HAP-1 (cell line): Measurements from ENCODE around the gene PLCB3.
A peak's percentile ranks its signal among the peaks of the same experiment; 100 is the strongest.

Source experiments
- DNase-seq, 2 experiments: peaks; one replicate each; pipeline ENCODE4 v3.0.0-alpha.2; 2016 to 2020; ENCODE audit warnings: low spot score in 2 of 2
- H3K27me3 ChIP-seq: fragments of 250-450 bp; sonication (Bioruptor Pico); 2 replicates; pipeline ENCODE4 v1.5.1; 2020; ENCODE audit warnings: low read depth, mild to moderate bottlenecking, moderate library complexity
- H3K36me3 ChIP-seq: fragments of 250-450 bp; sonication (Bioruptor Pico); replicated peaks from 2 replicates; pipeline ENCODE4 v1.5.1; 2020; ENCODE audit warnings: mild to moderate bottlenecking
- H3K4me1 ChIP-seq: fragments of 250-450 bp; sonication (Bioruptor Pico); 2 replicates; pipeline ENCODE4 v1.5.1; 2020; ENCODE audit warnings: mild to moderate bottlenecking
- H3K4me3 ChIP-seq: fragments of 250-450 bp; sonication (Bioruptor Pico); 2 replicates; pipeline ENCODE4 v1.5.1; 2020; ENCODE audit warnings: mild to moderate bottlenecking, moderate library complexity
- H3K9me3 ChIP-seq: fragments of 250-450 bp; sonication (Bioruptor Pico); 2 replicates; pipeline ENCODE4 v1.5.1; 2020; ENCODE audit warnings: mild to moderate bottlenecking, moderate library complexity
- in situ Hi-C: fragments of 300-500 bp; cut with MboI; formaldehyde crosslinking; loops from 3 replicates; pipeline ENCODE4 v1.14.3; 2020; ENCODE audit warnings: low sequenced_read_pairs, inconsistent platforms, mixed read lengths

PLCB3 gene

DNA sequence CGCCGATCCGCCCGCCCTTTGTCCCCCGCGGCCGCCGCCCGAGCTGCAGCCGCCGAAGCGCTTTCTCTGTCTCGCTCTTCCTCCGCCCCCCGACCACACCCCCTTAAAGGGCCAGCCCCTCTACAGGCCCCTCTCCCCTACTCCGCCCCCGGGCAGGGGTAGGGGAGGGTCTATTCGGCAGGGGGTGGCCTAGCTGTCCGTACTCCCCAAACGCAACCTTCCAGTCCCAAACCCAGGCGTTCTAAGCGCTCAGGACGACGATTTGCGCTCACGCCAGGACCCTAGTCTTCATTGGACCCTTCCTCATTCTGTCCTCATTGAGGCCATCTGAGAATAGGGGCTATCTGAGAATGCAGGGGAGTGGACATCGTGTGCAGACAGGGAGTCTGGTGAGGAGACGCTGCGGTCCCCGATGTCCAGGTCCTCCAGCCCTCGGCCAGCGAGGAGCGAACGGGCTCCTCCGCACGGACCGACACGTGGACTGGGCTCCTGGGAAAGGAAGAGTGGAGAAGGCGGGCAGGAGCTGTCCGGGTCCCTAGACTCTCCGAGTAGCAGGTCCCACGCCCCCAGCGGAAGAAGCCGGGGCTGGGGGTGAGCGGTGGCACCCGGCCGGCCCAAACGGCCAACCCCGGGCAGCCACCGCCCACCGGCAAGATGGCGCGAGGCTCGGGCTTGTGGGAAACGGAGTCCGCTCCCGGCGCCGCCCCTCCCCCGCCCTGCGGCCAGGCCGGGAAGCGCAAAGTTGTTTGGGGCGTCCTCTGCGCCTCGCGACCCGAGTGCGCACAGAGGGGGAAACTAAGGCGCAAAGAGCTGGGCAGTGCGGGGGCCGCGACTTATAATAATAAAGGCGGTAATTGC lies 4.2 kb upstream of the PLCB3 start, which contains the start of gene PPP1R14B:
Gene PPP1R14B (minus strand): TSS at position 73 of the 858 bp plus-strand sequence. CDS start 270 bp downstream, outside the sequence.
- H3K4me3 ChIP-seq = peak within 1 kb of the TSS; percentile 78
- in situ Hi-C loops = no loop called here
- no peaks in the 10 kb centered on the region for H3K9me3 ChIP-seq
- no peaks in the 10 kb centered on the region for H3K27me3 ChIP-seq
- peaks cover 25% of the 10 kb centered on the region for H3K36me3 ChIP-seq
- DNase-seq = peak; percentile 88 to 96
- peaks cover 20% of the 10 kb centered on the region for H3K4me1 ChIP-seq

DNA sequence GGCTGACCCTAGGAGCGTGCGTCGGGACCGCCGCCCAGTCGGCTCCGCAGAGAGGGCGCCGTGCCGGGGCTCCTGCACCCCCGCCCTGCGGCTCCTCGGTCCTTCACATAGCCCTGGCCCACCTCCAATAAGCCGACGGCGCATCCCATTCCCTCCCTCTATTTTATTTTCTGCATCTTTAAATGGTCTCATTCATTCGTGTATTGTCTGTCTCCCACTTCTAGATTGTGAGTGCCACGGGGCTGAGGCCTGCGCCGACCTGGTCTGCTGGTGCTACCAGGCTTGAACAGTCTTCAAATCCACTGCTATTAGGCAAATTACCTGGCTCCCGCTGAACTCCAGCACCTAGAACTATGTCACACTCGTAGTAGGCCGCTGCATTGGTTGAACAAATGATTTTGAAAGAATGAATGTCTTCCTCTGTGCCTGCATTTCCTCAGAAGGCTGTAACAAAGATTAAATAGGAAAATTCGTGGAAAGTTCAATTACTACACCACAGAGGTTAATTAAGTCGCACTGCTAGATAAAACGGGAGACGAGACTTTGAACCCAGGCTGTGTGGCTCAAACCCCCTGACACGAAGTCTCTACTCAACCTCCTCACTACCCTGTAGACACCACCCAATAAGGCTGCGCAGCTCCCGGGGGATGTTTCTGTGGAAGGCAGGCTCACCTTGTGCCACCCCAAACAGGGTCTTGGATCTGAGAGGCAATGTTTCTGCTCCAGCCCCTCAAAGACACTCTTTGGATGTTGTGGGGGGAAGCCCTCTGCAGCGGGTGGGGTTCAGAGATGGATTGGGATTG lies 3.4 kb upstream of the PLCB3 start:
- Histone ChIP-seq H3K9me3 (no peaks in the 10 kb centered on the region), H3K36me3 (peaks cover 20% of the 10 kb centered on the region), H3K27me3 (no peaks in the 10 kb centered on the region), H3K4me3 (peak overlapping the region; percentile 37), H3K4me1 (peaks cover 14% of the 10 kb centered on the region)
- in situ Hi-C loops = no loop called here
- no peak for DNase-seq

- Histone ChIP-seq H3K9me3 (no peaks in the 10 kb centered on the region), H3K4me3 (no peak overlapping the region), H3K4me1 (peaks cover 12% of the 10 kb centered on the region), H3K36me3 (peaks cover 14% of the 10 kb centered on the region), H3K27me3 (no peaks in the 10 kb centered on the region)
- DNase-seq = no peak
- in situ Hi-C loops = no loop called here
Observed at GRCh38 chr11:64248578-64248977, 2.8 kb upstream of the PLCB3 start.

DNA sequence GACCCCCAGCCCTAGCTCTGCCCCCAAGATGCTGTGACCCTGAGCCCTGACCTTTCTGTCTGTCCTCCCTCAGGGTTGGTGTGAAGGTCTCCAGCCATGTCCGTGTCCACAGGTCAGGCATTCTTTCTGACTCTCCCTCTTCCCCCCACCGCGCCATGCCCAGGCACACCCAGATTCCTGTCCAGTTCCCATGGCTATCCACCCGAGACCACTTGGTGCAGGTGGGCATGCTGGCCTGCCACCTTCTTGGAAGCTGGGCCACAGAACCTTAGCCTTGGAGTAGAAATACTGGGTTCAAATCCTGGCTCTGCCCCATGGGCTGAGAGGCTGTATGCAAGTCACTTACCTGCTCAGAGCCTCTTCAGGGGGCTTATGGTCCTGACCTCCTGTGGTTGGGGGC lies 2.3 kb upstream of the PLCB3 start:
- Histone ChIP-seq H3K4me1 (peaks cover 12% of the 10 kb centered on the region), H3K27me3 (no peaks in the 10 kb centered on the region), H3K36me3 (peaks cover 11% of the 10 kb centered on the region), H3K9me3 (no peaks in the 10 kb centered on the region), H3K4me3 (no peak overlapping the region)
- in situ Hi-C loops = no loop called here
- no peak for DNase-seq

GRCh38 chr11:64249563-64250414 lies 1.5 kb upstream of the PLCB3 start:
- Histone ChIP-seq H3K9me3 (no peaks in the 10 kb centered on the region), H3K36me3 (peaks cover 10% of the 10 kb centered on the region), H3K27me3 (no peaks in the 10 kb centered on the region), H3K4me1 (peaks cover 12% of the 10 kb centered on the region), H3K4me3 (peak overlapping the region; percentile 70)
- in situ Hi-C loops = loop anchor here (25.0 kb wide), 1 partner anchor 863 kb away; the partner anchor contains the start of genes FAU, MRPL49, TM7SF2 and ZNHIT2
- DNase-seq = no peak

GRCh38 chr11:64250415-64251015 lies 815 bp upstream of the PLCB3 start:
- peak in 1 of 2 experiments; percentile 32 for DNase-seq

GRCh38 chr11:64251753-64252002 lies 348 bp downstream of the PLCB3 start:
- Histone ChIP-seq H3K9me3 (no peaks in the 10 kb centered on the region), H3K36me3 (peaks cover 20% of the 10 kb centered on the region), H3K27me3 (no peaks in the 10 kb centered on the region), H3K4me1 (peaks cover 12% of the 10 kb centered on the region), H3K4me3 (peak overlapping the region; percentile 70)
- no peak for DNase-seq
- in situ Hi-C loops = loop anchor here (25.0 kb wide), 1 partner anchor 861 kb away; the partner anchor contains the start of genes FAU, MRPL49, TM7SF2 and ZNHIT2

More at GRCh38 chr11:64250415-64251015, 815 bp upstream of the PLCB3 start:
- H3K4me1 ChIP-seq = peaks cover 12% of the 10 kb centered on the region
- in situ Hi-C loops = loop anchor here (25.0 kb wide), 1 partner anchor 862 kb away; the partner anchor contains the start of genes FAU, MRPL49, TM7SF2 and ZNHIT2
- H3K36me3 ChIP-seq = peaks cover 9% of the 10 kb centered on the region
- H3K9me3 ChIP-seq = no peaks in the 10 kb centered on the region
- H3K4me3 ChIP-seq = peak overlapping the region; percentile 70
- no peaks in the 10 kb centered on the region for H3K27me3 ChIP-seq

DNA sequence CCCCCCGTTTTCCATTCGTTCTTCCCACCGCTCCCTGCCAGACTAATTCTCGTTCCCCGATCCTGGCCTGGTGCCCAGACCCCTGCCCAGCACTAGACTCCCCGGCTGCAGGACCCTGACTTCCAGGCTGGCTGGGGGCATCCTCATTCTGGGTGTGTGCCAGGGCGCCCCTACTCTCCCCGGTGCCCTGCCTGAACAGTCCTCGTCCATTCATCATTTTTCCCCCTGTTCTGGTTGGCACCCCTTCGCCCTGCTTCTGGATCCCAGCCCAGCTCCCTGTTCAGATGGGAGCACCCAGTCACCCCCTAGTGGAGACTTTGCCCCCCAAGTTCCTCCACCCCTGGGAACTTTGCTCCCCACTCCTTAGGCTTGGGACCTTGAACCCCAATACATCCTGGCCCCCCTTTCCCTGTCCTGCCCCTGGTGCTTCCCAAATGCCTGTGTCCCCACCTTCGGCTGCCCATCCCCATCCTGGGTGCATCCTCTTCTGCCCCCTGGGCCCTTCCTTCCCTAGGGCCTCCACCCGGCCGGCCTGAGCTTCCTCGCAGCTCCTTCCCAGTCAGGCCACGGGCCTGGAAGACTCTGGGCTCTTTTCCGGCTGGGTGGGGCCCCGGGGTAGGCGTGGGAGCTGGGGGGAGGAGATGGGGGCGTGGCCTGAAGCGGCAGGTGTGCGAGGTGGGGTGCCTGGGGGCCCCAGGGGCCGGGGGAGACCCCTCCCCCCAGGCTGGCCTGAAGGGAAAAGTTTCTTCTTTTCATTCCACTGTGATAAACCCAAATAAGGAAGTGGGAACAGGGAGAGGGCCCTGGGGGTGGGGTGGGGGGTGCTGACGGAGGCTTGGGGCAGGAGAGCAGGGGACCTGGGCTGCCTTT lies 908 bp downstream of the PLCB3 start:
- peak in 1 of 2 experiments; percentile 75 for DNase-seq
- Histone ChIP-seq H3K36me3 (peaks cover 22% of the 10 kb centered on the region), H3K9me3 (no peaks in the 10 kb centered on the region), H3K4me1 (peaks cover 12% of the 10 kb centered on the region), H3K27me3 (no peaks in the 10 kb centered on the region), H3K4me3 (peak overlapping the region; percentile 70)
- in situ Hi-C loops = loop anchor here (25.0 kb wide), 1 partner anchor 860 kb away; the partner anchor contains the start of genes FAU, MRPL49, TM7SF2 and ZNHIT2

DNA sequence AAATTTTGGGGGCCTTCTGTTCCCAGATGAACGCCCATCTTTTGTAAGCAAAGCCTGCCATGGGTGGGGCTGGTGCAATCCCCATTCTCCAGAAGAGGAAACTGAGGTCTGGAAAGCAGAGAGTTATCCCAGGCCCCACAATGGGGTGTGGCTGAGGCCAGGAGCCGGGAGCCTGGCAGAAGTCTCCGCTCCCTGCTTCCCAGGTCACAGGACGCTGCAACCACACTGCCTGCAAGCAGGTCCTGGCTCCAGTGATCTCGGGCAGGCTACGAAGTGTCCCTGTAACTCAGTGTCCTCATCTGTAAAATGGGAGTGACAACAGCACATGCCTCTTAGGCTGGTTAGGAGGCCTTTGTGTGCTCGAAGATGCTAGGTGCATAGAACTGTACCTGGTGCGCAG lies 1.7 kb downstream of the PLCB3 start:
- peaks cover 7% of the 10 kb centered on the region for H3K4me1 ChIP-seq
- H3K36me3 ChIP-seq = peaks cover 26% of the 10 kb centered on the region
- DNase-seq = no peak
- H3K4me3 ChIP-seq = no peak overlapping the region
- in situ Hi-C loops = loop anchor here (25.0 kb wide), 1 partner anchor 859 kb away; the partner anchor contains the start of genes FAU, MRPL49, TM7SF2 and ZNHIT2
- H3K9me3 ChIP-seq = no peaks in the 10 kb centered on the region
- H3K27me3 ChIP-seq = no peaks in the 10 kb centered on the region

DNA sequence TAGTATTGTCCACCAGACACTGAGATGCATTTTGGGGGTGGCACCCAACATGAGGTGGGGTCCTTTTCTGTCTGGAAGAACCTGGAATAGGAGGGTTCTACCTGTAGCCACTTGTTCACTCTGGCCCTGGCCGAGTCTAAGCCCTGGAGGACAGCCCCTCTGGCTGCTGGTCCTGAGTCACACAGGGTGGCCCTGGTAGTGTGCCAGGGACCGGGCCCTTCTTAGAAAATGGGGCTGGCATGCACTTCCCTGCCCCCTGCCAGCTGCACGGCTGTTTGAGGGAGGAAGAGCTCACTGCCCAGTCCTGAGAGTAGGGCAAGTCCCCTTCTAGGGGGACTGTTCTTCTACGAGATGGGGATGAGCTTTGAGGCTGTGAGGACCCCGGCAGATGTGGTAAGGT lies 2.2 kb downstream of the PLCB3 start:
- in situ Hi-C loops = loop anchor here (25.0 kb wide), 1 partner anchor 859 kb away; the partner anchor contains the start of genes FAU, MRPL49, TM7SF2 and ZNHIT2

GRCh38 chr11:64254326-64254725 lies 3.0 kb downstream of the PLCB3 start:
- in situ Hi-C loops = loop anchor here (25.0 kb wide), 1 partner anchor 858 kb away; the partner anchor contains the start of genes FAU, MRPL49, TM7SF2 and ZNHIT2
- no peak for DNase-seq
- H3K4me1 ChIP-seq = peaks cover 7% of the 10 kb centered on the region
- no peaks in the 10 kb centered on the region for H3K9me3 ChIP-seq
- no peaks in the 10 kb centered on the region for H3K27me3 ChIP-seq
- no peak overlapping the region for H3K4me3 ChIP-seq
- H3K36me3 ChIP-seq = peaks cover 39% of the 10 kb centered on the region

More for the DNA sequence above, 2.2 kb downstream of the PLCB3 start:
- Histone ChIP-seq H3K9me3 (no peaks in the 10 kb centered on the region), H3K4me1 (peaks cover 7% of the 10 kb centered on the region), H3K4me3 (no peak overlapping the region), H3K36me3 (peaks cover 30% of the 10 kb centered on the region), H3K27me3 (no peaks in the 10 kb centered on the region)
- DNase-seq = no peak
